ENCODE measurements around the gene BCL11B.

DNA sequence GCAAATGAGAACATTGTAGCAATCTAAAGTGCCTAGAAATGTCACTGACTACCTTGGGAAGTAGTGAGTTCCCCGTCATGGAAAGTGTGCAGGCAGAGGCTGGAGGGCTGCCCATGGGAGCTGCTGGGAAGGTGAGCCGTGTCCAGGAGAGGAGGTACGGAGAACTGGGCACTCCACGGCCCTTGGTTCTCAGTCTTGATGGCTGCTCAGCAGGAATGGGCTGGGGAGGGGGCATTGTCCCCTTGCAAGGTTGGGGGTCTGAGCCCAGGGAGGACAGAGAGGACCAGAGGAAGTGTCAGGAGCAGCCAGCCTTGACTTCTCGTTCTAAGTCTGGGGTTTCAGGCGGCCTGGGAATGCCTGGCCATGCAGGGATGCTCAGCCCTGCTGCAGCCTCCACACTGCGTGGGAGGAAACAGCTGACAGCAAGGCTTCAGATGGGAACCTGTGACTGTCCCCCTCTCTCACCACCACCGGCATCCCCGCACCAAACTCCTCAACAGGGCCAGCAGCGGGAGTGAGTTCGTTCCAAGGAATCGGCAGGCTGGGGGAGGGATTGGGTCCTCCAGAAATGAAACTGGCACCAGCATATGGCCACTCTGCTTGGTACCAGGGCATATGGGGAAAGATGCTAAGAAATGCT, 140.2 kb downstream of the BCL11B start:
- no peak for TF ChIP-seq EZH2 (IDR thresholded peaks at IDR 0.05)
- TF ChIP-seq EZH2phosphoT487 (IDR thresholded peaks at IDR 0.05) = no peak

Measured in neural progenitor cell (in vitro differentiated cells).